Measurements from ENCODE around the gene USP40. TPM values are rescaled to one million over a fixed set of nuclear protein-coding genes. Genes with fewer than 3 reads are reported as not detected.

The USP40 gene
- total and polyA plus RNA-seq, 10 of the 15 experiments (the other 5 are each of a cell fraction or from before 2014, with no cell fraction given) = 3.4 to 20.8 (median 15.2) TPM

DNA sequence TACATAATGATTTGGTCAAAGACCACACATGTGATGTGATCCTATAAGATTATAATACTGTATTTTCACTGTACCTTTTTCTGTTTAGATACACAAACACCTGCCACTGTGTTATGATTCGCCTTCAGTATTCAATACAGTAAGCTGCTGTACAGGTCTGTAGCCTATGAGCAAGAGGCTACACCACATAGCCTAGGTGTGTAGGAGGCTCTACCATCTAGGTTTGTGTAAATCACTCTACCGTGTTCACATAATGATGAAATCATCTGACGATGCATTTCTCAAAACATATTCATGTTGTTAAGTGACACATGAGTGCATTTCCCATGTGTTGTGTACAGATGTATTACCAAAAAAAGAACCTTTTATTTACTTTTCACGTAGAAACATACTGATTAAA is 74.5 kb downstream of the USP40 start:
- no peak overlapping the region for H2AFZ ChIP-seq (ENCODE audit: control insufficient read depth, low read depth, low read length)
- TF ChIP-seq IRF4 (IDR thresholded peaks at IDR 0.05; ENCODE audit: low read depth, low read length) (no peak), BRCA1 (IDR thresholded peaks at IDR 0.05; ENCODE audit: low read depth, low read length) (no peak), TCF7 (IDR thresholded peaks at IDR 0.05; ENCODE audit: borderline replicate concordance) (no peak), ZNF24 (IDR thresholded peaks at IDR 0.05) (no peak), YBX1 (IDR thresholded peaks at IDR 0.05) (no peak), NFXL1 (IDR thresholded peaks at IDR 0.05; ENCODE audit: borderline replicate concordance) (no peak), PAX5 (IDR thresholded peaks at IDR 0.05; ENCODE audit: borderline replicate concordance, low read depth, low read length) (no peak), MEF2A (IDR thresholded peaks at IDR 0.05; ENCODE audit: insufficient read depth, low read depth, low read length) (no peak), MEF2B (IDR thresholded peaks at IDR 0.05; ENCODE audit: partially characterized antibody, poor library complexity, severe bottlenecking) (no peak), POLR2AphosphoS2 (IDR thresholded peaks at IDR 0.05; ENCODE audit: low read depth, low read length) (no peak)
- TF ChIP-seq, protein P1, sequence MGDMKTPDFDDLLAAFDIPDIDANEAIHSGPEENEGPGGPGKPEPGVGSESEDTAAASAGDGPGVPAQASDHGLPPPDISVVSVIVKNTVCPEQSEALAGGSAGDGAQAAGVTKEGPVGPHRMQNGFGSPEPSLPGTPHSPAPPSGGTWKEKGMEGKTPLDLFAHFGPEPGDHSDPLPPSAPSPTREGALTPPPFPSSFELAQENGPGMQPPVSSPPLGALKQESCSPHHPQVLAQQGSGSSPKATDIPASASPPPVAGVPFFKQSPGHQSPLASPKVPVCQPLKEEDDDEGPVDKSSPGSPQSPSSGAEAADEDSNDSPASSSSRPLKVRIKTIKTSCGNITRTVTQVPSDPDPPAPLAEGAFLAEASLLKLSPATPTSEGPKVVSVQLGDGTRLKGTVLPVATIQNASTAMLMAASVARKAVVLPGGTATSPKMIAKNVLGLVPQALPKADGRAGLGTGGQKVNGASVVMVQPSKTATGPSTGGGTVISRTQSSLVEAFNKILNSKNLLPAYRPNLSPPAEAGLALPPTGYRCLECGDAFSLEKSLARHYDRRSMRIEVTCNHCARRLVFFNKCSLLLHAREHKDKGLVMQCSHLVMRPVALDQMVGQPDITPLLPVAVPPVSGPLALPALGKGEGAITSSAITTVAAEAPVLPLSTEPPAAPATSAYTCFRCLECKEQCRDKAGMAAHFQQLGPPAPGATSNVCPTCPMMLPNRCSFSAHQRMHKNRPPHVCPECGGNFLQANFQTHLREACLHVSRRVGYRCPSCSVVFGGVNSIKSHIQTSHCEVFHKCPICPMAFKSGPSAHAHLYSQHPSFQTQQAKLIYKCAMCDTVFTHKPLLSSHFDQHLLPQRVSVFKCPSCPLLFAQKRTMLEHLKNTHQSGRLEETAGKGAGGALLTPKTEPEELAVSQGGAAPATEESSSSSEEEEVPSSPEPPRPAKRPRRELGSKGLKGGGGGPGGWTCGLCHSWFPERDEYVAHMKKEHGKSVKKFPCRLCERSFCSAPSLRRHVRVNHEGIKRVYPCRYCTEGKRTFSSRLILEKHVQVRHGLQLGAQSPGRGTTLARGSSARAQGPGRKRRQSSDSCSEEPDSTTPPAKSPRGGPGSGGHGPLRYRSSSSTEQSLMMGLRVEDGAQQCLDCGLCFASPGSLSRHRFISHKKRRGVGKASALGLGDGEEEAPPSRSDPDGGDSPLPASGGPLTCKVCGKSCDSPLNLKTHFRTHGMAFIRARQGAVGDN (IDR thresholded peaks at IDR 0.05) = no peak
- in situ Hi-C loops (cut with MboI) (no loop called here), intact Hi-C loops (cut with micrococcal nuclease; ENCODE audit: unreplicated experiment) (no loop called here)
- DNase-seq (ENCODE audit: low read depth, low spot score) (no peak), FAIRE-seq (no peak), ATAC-seq (no peak)
- H3K36me3 ChIP-seq (ENCODE audit: control insufficient read depth in 2 of 2, insufficient read depth in 2 of 2, low read length in 1 of 2) = peaks cover 0 to 10% of the 10 kb centered on the region in 2 experiments; a peak in 2 of 4 replicates
- POLR2A ChIA-PET = no interaction called here
- CTCF ChIA-PET = interaction anchor here (1.0 kb wide), 1 partner anchor 49 kb away, joined by 4 read pairs; no protein-coding TSS in a partner anchor
- H3K27me3 ChIP-seq (replicated peaks in 1 of 2; ENCODE audit: control insufficient read depth in 2 of 2, insufficient read depth in 2 of 2, low read length in 1 of 2) = no peaks in the 10 kb centered on the region
- H3K9me3 ChIP-seq (replicated peaks; ENCODE audit: control insufficient read depth, insufficient read depth, low read length) = no peaks in the 10 kb centered on the region
- RAD21 ChIA-PET (ENCODE audit: unreplicated experiment) = no interaction called here
- no peak overlapping the region for H3K4me3 ChIP-seq
- no peaks in the 10 kb centered on the region for H3K4me1 ChIP-seq (ENCODE audit: control insufficient read depth, insufficient read depth, low read length)
- H3K79me2 ChIP-seq (ENCODE audit: control insufficient read depth, insufficient read depth, low read length) = no peaks in the 10 kb centered on the region
- WGBS (ENCODE audit: insufficient coverage, insufficient replicate concordance, low lambda C conversion rate, missing lambda C conversion rate) = 97% methylated on average over 4 of the region's 4 CpGs
- no peak overlapping the region for H3K4me2 ChIP-seq (ENCODE audit: control insufficient read depth, insufficient read depth)
- H3K9ac ChIP-seq (ENCODE audit: control insufficient read depth, insufficient read depth, low read length) = no peak overlapping the region
- H4K20me1 ChIP-seq (ENCODE audit: control insufficient read depth, insufficient read depth) = no peaks in the 10 kb centered on the region
- SMC1A ChIA-PET (ENCODE audit: uncharacterized antibody, unreplicated experiment) = interaction anchor here (1.1 kb wide), 1 partner anchor 75 kb away, joined by 3 read pairs; no protein-coding TSS in a partner anchor
- no peak overlapping the region for H3K27ac ChIP-seq (ENCODE audit: control insufficient read depth, insufficient read depth)
- no TSS peak for BruUV-seq (replicated peaks)

All from GM12878 (cell line).